ENCODE results near the gene PIEZO2. TPM values are rescaled to one million over a fixed set of nuclear protein-coding genes. Genes with fewer than 3 reads are reported as not detected.

PIEZO2 gene
- total RNA-seq, 4 donors from 2014 or later, result 0.68 to 2.2 (median 1.1) TPM

GRCh38 chr18:10840743-10841142 lies 308.6 kb downstream of the PIEZO2 start:
- Histone ChIP-seq H3K4me3 (no peak overlapping the region), H3K27me3 (no peaks in the 10 kb centered on the region), H3K9me3 (no peaks in the 10 kb centered on the region), H3K4me1 (peaks cover 19% of the 10 kb centered on the region), H3K27ac (no peak overlapping the region), H3K36me3 (no peaks in the 10 kb centered on the region)
- TF ChIP-seq POLR2A (IDR thresholded peaks at IDR 0.05), result no peak
- DNase-seq (ENCODE audit: low spot score in 2 of 2), result no peak
- WGBS, result 24% methylated on average over 2 of the region's 2 CpGs

- WGBS, result 93% methylated on average over 1 of the region's 1 CpG
These were observed 309.9 kb downstream of the PIEZO2 start for GRCh38 chr18:10839421-10839820.

GRCh38 chr18:10838553-10838952 lies 310.8 kb downstream of the PIEZO2 start:
- Histone ChIP-seq H3K4me3 (no peak overlapping the region), H3K27me3 (no peaks in the 10 kb centered on the region), H3K36me3 (no peaks in the 10 kb centered on the region), H3K27ac (no peak overlapping the region), H3K4me1 (peaks cover 18% of the 10 kb centered on the region), H3K9me3 (no peaks in the 10 kb centered on the region)
- WGBS, result 94% methylated on average over 2 of the region's 2 CpGs
- TF ChIP-seq POLR2A (IDR thresholded peaks at IDR 0.05) (no peak), EP300 (IDR thresholded peaks at IDR 0.05) (no peak), CTCF (IDR thresholded peaks at IDR 0.05) (no peak), POLR2AphosphoS5 (IDR thresholded peaks at IDR 0.05) (no peak)
- DNase-seq (ENCODE audit: low spot score in 2 of 2), result no peak

More at GRCh38 chr18:10839421-10839820, 309.9 kb downstream of the PIEZO2 start:
- Histone ChIP-seq H3K27ac (no peak overlapping the region), H3K4me3 (no peak overlapping the region), H3K4me1 (peaks cover 19% of the 10 kb centered on the region), H3K36me3 (no peaks in the 10 kb centered on the region), H3K9me3 (no peaks in the 10 kb centered on the region), H3K27me3 (no peaks in the 10 kb centered on the region)
- DNase-seq (ENCODE audit: low spot score in 2 of 2), result no peak
- no peak for TF ChIP-seq CTCF (IDR thresholded peaks at IDR 0.05)
- no peak for TF ChIP-seq POLR2AphosphoS5 (IDR thresholded peaks at IDR 0.05)
- no peak for TF ChIP-seq EP300 (IDR thresholded peaks at IDR 0.05)
- TF ChIP-seq POLR2A (IDR thresholded peaks at IDR 0.05), result no peak

- Histone ChIP-seq H3K4me3 (no peak overlapping the region), H3K36me3 (no peaks in the 10 kb centered on the region), H3K9me3 (no peaks in the 10 kb centered on the region), H3K4me1 (no peaks in the 10 kb centered on the region), H3K27me3 (no peaks in the 10 kb centered on the region), H3K27ac (no peak overlapping the region)
- TF ChIP-seq POLR2A (IDR thresholded peaks at IDR 0.05), result no peak
- no peak for TF ChIP-seq EP300 (IDR thresholded peaks at IDR 0.05)
- no peak for TF ChIP-seq CTCF (IDR thresholded peaks at IDR 0.05)
- no peak for TF ChIP-seq POLR2AphosphoS5 (IDR thresholded peaks at IDR 0.05)
- no peak for DNase-seq (ENCODE audit: low spot score in 2 of 2)
- WGBS, result 90% methylated on average over 6 of the region's 6 CpGs
These were observed 315.1 kb downstream of the PIEZO2 start for GRCh38 chr18:10834128-10834815.

GRCh38 chr18:10833656-10834055 lies 315.7 kb downstream of the PIEZO2 start:
- no peaks in the 10 kb centered on the region for H3K9me3 ChIP-seq
- no peaks in the 10 kb centered on the region for H3K36me3 ChIP-seq
- DNase-seq (ENCODE audit: low spot score in 2 of 2), result no peak
- TF ChIP-seq POLR2AphosphoS5 (IDR thresholded peaks at IDR 0.05) (no peak), POLR2A (IDR thresholded peaks at IDR 0.05) (no peak), CTCF (IDR thresholded peaks at IDR 0.05) (no peak), EP300 (IDR thresholded peaks at IDR 0.05) (no peak)
- no peaks in the 10 kb centered on the region for H3K27me3 ChIP-seq
- H3K4me1 ChIP-seq, result no peaks in the 10 kb centered on the region
- no peak overlapping the region for H3K4me3 ChIP-seq
- H3K27ac ChIP-seq, result no peak overlapping the region
- 67% methylated on average over 2 of the region's 2 CpGs for WGBS
